K562 (cell line): ENCODE data around the gene STYXL1. TPM values are rescaled to one million over a fixed set of nuclear protein-coding genes. Genes with fewer than 3 reads are reported as not detected.
A peak's percentile ranks its signal among the peaks of the same experiment; 100 is the strongest.

Experiments used
- CREB3 ChIP-seq: fragments of 450-650 bp; conservative IDR thresholded peaks from 2 replicates; pipeline ENCODE4 v1.6.1; 2016; ENCODE audit warnings: missing genetic modification characterization, low read depth, mild to moderate bottlenecking, missing compliant biosample characterization, moderate library complexity
- EWSR1 ChIP-seq: fragments of 450-650 bp; IDR thresholded peaks from 2 replicates; pipeline ENCODE4 v1.6.1; 2018; ENCODE audit warnings: borderline replicate concordance, mild to moderate bottlenecking, low read depth, moderate library complexity; ENCODE audit not compliant: partially characterized antibody
- IRF1 ChIP-seq: sonication (generic); formaldehyde crosslinking; IDR thresholded peaks from 2 replicates; pipeline ENCODE4 v1.8.0; 2022; ENCODE audit warnings: missing genetic modification reagents, mild to moderate bottlenecking, borderline replicate concordance
- MTA1 ChIP-seq: fragments of 450-650 bp; IDR thresholded peaks from 2 replicates; pipeline ENCODE4 v1.6.1; 2017; ENCODE audit warnings: borderline replicate concordance
- PHB2 ChIP-seq: fragments of 450-650 bp; IDR thresholded peaks from 2 replicates; pipeline ENCODE4 v1.6.1; 2017; ENCODE audit warnings: low read depth
- PHF8 ChIP-seq: fragments of 200-600 bp; sonication (generic); IDR thresholded peaks from 2 replicates; pipeline ENCODE4 v1.6.1; 2012; ENCODE audit warnings: mixed run types, mild to moderate bottlenecking, inconsistent platforms, low read length, moderate library complexity, borderline replicate concordance
- SRF ChIP-seq, 2 experiments: fragments of 250-450, 450-650 bp in 1 of 2; sonication (Bioruptor Pico) in 1 of 2; sonication (generic) in 1 of 2; formaldehyde crosslinking; IDR thresholded peaks; 2 replicates each; pipeline versions ENCODE4 v1.5.0 to v1.5.1; 2020 to 2022; ENCODE audit warnings: mild to moderate bottlenecking in 1 of 2, missing genetic modification reagents in 1 of 2
- SRSF9 ChIP-seq: fragments of 200-400 bp; formaldehyde crosslinking; IDR thresholded peaks from 2 replicates; pipeline ENCODE4 v1.6.1; 2017; ENCODE audit warnings: low read depth, low read length, borderline replicate concordance
- STAT5B ChIP-seq: fragments of 250-450 bp; sonication (Bioruptor Pico); IDR thresholded peaks from 2 replicates; pipeline ENCODE4 v1.8.0; 2021; ENCODE audit warnings: mild to moderate bottlenecking, inconsistent platforms
- TFE3 ChIP-seq: fragments of 450-650 bp; formaldehyde crosslinking; IDR thresholded peaks from 2 replicates; pipeline ENCODE4 v1.4.0; 2020; ENCODE audit warnings: mild to moderate bottlenecking, mixed read lengths
- TGIF2 ChIP-seq: sonication (generic); formaldehyde crosslinking; IDR thresholded peaks from 2 replicates; pipeline ENCODE4 v1.8.1; 2022; ENCODE audit warnings: mild to moderate bottlenecking, missing genetic modification reagents, moderate library complexity
- ZBTB5 ChIP-seq: fragments of 450-650 bp; IDR thresholded peaks from 2 replicates; pipeline ENCODE4 v1.6.1; 2017; ENCODE audit warnings: antibody characterized with exemption
- ZFP91 ChIP-seq: sonication (generic); formaldehyde crosslinking; IDR thresholded peaks from 2 replicates; pipeline ENCODE4 v1.8.0; 2022; ENCODE audit warnings: mild to moderate bottlenecking, missing genetic modification reagents
- ZKSCAN1 ChIP-seq: fragments of 150-350 bp; IDR thresholded peaks from 2 replicates; pipeline ENCODE4 v1.6.1; 2016; ENCODE audit warnings: low read depth, low read length
- ZNF140 ChIP-seq: fragments of 250-450 bp; sonication (Bioruptor Pico); IDR thresholded peaks from 2 replicates; pipeline ENCODE4 v1.8.0; 2021; ENCODE audit warnings: moderate library complexity, mild to moderate bottlenecking, inconsistent platforms
- ZNF639 ChIP-seq, 2 experiments: fragments of 200-800 bp in 1 of 2; sonication (Bioruptor generic) in 1 of 2; sonication (generic) in 1 of 2; formaldehyde crosslinking in 1 of 2; IDR thresholded peaks in 1 of 2; conservative IDR thresholded peaks in 1 of 2; 2 replicates each; pipeline versions ENCODE4 v1.5.0 to v1.6.1; 2016 to 2020; ENCODE audit warnings: missing compliant biosample characterization in 1 of 2, missing genetic modification characterization in 1 of 2, missing genetic modification reagents in 1 of 2
- ZNF780A ChIP-seq: fragments of 250-450 bp; sonication (Bioruptor Pico); IDR thresholded peaks from 2 replicates; pipeline ENCODE4 v1.5.0; 2021; ENCODE audit warnings: mild to moderate bottlenecking
- ZSCAN29 ChIP-seq: fragments of 450-650 bp; IDR thresholded peaks from 2 replicates; pipeline ENCODE4 v1.6.1; 2017
- polyA plus RNA-seq, 8 experiments: library from polyadenylated mRNA; depleted of rRNA in 4 of 8; stranded (reverse) in 5 of 8; unstranded in 3 of 8; fragments of >200 nt; fragmentation: Nextera tagmentation in 2 of 8; fragmentation: Illumina TruSeq in 1 of 8; extraction: Ambion mirVana in 2 of 8; extraction: Trizol in 1 of 8; gene quantifications; 2 replicates each; pipeline versions ENCODE4 v1.2.1 to v1.2.3, GENCODE V29; 2011 to 2014; ENCODE audit warnings: inconsistent platforms in 1 of 8, missing spikeins in 1 of 8
- total RNA-seq, 7 experiments: library from RNA; depleted of rRNA in 6 of 7; stranded (reverse); fragments of >200 nt in 6 of 7; fragmentation: Illumina TruSeq in 2 of 7; extraction: Trizol in 2 of 7; gene quantifications; 2 replicates each; pipeline versions ENCODE4 v1.2.1 to v1.2.3, GENCODE V29; 2011 to 2021; ENCODE audit warnings: low replicate concordance in 1 of 7

Gene STYXL1
- total and polyA plus RNA-seq, 9 of the 15 experiments (the other 6 are each of a cell fraction or from before 2014, with no cell fraction given): 36.5 to 97.2 (median 49.9) TPM

GRCh38 chr7:76016191-76016947 is 31.4 kb downstream of the STYXL1 start (continued):
- TF ChIP-seq STAT5B (CRISPR knock-in tag) (0 out of 2 replicates have a peak, but pooled peaks have one; percentile 51), IRF1 (CRISPR knock-in tag) (no peak), ZNF140 (peak; percentile 97), SRSF9 (no peak), ZFP91 (CRISPR knock-in tag) (no peak), TGIF2 (no peak), TFE3 (no peak; the same call in 1 of the 2 replicates), ZBTB5 (no peak), ZNF780A (peak; percentile 77; the same call in 1 of the 2 replicates), PHB2 (no peak), ZNF639 (CRISPR knock-in tag; conservative IDR thresholded peaks at IDR 0.05 in 1 of 2, IDR thresholded peaks at IDR 0.05 in 1 of 2) (no peak), SRF (CRISPR knock-in tag; IDR thresholded peaks at IDR 0.05) (peak in 1 of 2 experiments; percentile 82; a peak in 1 of 4 replicates), PHF8 (no peak), CREB3 (tag) (no peak), ZKSCAN1 (no peak), EWSR1 (no peak), MTA1 (no peak), ZSCAN29 (no peak)
